Activated CD4-positive, alpha-beta T cell treated with anti-CD3 and anti-CD28 coated beads, Interleukin-2, amount 10 ng/mL, durations not matched to agents 7 days and 5 days (primary cell): ENCODE results near the gene CCDC158. TPM values are rescaled to one million over a fixed set of nuclear protein-coding genes. Genes with fewer than 3 reads are reported as not detected.
A peak's percentile ranks its signal among the peaks of the same experiment; 100 is the strongest.
"Not testable (repeated sequence)": the region's sequence is repeated elsewhere in the genome, so short reads cannot be mapped to it uniquely, and the experiment has no call there.

Experiments used
- CTCF ChIA-PET: fragments of 350-600 bp; sonication (Branson Sonifier 250); formaldehyde crosslinking; loops from one replicate; lab custom pipeline; 2021; ENCODE audit warnings: antibody characterized with exemption; lab: Charles Lee
- POLR2A ChIA-PET: fragments of 350-600 bp; sonication (Branson Sonifier 250); formaldehyde crosslinking; loops from one replicate; lab custom pipeline; 2021; ENCODE audit warnings: antibody characterized with exemption; lab: Charles Lee
- DNase-seq: peaks from one replicate; pipeline ENCODE4 v3.0.0-alpha.2; 2020
- H3K27ac Mint-ChIP-seq: one replicate; pipeline ENCODE4 v1.8.0; 2021; ENCODE audit warnings: mild to moderate bottlenecking, moderate library complexity, mixed read lengths
- H3K27me3 Mint-ChIP-seq: one replicate; pipeline ENCODE4 v1.8.0; 2021; ENCODE audit warnings: mixed read lengths
- H3K36me3 Mint-ChIP-seq: one replicate; pipeline ENCODE4 v1.8.0; 2021; ENCODE audit warnings: low read depth, mixed read lengths
- H3K4me1 Mint-ChIP-seq: one replicate; pipeline ENCODE4 v1.8.0; 2021; ENCODE audit warnings: mixed read lengths
- H3K4me3 Mint-ChIP-seq: one replicate; pipeline ENCODE4 v1.8.0; 2021; ENCODE audit warnings: mild to moderate bottlenecking, moderate library complexity, mixed read lengths
- H3K9me3 Mint-ChIP-seq: one replicate; pipeline ENCODE4 v1.8.0; 2021; ENCODE audit warnings: mixed read lengths
- total RNA-seq, 2 experiments: library from RNA; stranded (reverse); gene quantifications; one replicate each; pipeline ENCODE4 v1.2.3, GENCODE V29; 2021

CCDC158 gene
- not detected for total RNA-seq

GRCh38 chr4:76420762-76421581 lies at the start of gene CCDC158:
Gene CCDC158 (minus strand): TSS chr4:76421141. CDS start chr4:76403207, 17,934 bp downstream.
- CTCF ChIA-PET = interaction anchor here (0.6 to 0.8 kb wide), 2 partner anchors 689 to 1294 kb away, joined by 3 read pairs; no protein-coding TSS in a partner anchor
- POLR2A ChIA-PET = no interaction called here

DNA sequence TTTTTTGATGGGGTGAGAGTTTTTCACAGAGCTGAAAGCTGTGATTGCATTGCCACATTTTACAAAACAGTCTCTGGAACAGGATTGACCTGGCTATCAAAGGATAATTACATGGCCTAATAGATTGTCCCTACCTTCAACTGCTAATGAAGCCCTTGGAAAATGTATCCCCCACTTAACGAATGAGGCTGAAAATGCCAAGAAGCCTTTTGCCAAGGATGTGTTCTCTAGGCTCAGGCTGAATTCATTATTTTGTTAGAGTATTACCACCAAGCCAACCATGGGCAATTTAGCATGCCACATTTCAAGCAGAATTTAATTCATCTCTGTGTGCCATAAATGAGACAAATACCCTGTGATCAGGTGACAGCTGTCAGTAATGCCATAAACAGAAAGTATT lies 49.6 kb upstream of the CCDC158 start:
- H3K27me3 Mint-ChIP-seq = peaks cover 10% of the 10 kb centered on the region
- DNase-seq = no peak
- POLR2A ChIA-PET = no interaction called here
- no peaks in the 10 kb centered on the region for H3K4me1 Mint-ChIP-seq
- H3K9me3 Mint-ChIP-seq = no peaks in the 10 kb centered on the region
- no peak overlapping the region for H3K4me3 Mint-ChIP-seq
- CTCF ChIA-PET = interaction anchor here (0.6 kb wide), 1 partner anchor 1875 kb away, joined by 6 read pairs; no protein-coding TSS in a partner anchor
- H3K36me3 Mint-ChIP-seq = no peaks in the 10 kb centered on the region
- no peak overlapping the region for H3K27ac Mint-ChIP-seq

More at GRCh38 chr4:76420762-76421581, at the start of gene CCDC158:
- Mint-ChIP-seq H3K27ac (no peak within 1 kb of the TSS), H3K4me3 (peak within 1 kb of the TSS; percentile 57), H3K9me3 (no peaks in the 10 kb centered on the region), H3K36me3 (no peaks in the 10 kb centered on the region), H3K4me1 (peaks cover 10% of the 10 kb centered on the region), H3K27me3 (peaks cover 33% of the 10 kb centered on the region)
- DNase-seq = no peak

DNA sequence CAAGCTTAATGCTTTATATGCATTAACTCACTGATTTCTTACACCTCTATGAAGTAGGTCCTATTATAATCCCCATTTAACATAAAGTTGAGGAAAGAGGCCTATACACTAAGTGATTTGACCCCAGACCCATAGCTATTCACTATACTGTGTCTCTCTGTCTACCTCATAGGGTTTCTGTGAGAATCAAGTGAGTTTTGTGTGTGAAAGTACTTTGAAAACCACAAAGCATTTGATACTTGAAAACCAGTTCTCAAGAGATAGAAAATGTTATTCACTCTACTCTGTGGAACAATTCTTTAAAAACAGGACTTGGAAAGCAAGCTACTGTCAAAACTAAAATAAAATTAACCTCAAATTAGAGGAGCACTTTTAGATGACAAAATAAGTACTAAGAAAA lies 49.1 kb upstream of the CCDC158 start:
- Mint-ChIP-seq H3K9me3 (no peaks in the 10 kb centered on the region), H3K27me3 (peaks cover 8% of the 10 kb centered on the region), H3K4me3 (no peak overlapping the region), H3K4me1 (no peaks in the 10 kb centered on the region), H3K27ac (no peak overlapping the region), H3K36me3 (no peaks in the 10 kb centered on the region)
- POLR2A ChIA-PET = no interaction called here
- no peak for DNase-seq
- CTCF ChIA-PET = interaction anchor here (0.6 to 1.1 kb wide), 3 partner anchors 18 to 1876 kb away, joined by 3 to 6 read pairs (median 4); no protein-coding TSS in a partner anchor

- DNase-seq = no peak
- H3K27me3 Mint-ChIP-seq = no peaks in the 10 kb centered on the region
These were observed 42.6 kb upstream of the CCDC158 start for GRCh38 chr4:76463568-76463967.

DNA sequence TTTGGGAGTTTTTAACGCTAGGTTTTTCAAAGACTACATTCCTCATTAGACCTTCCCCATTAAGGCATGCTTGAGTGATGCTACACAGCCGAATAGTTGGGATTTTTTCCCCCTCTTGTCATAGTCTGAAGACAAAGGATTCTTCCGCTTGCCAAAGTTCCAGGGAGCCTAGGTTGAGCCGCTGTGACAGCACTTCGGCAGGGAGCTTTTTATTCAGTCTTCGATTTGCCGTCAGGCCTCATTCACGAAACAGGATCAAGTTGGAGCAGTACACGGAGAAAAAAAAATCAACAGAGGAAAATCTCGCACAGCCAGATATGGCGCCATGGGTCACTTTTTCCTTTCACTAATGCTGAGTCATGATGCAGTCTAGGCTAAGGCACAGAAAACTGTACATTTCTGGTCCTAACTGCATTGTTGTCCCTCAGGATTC lies 38.4 kb upstream of the CCDC158 start:
- H3K36me3 Mint-ChIP-seq = peaks cover 2% of the 10 kb centered on the region
- peaks cover 1% of the 10 kb centered on the region for H3K27me3 Mint-ChIP-seq
- H3K4me3 Mint-ChIP-seq = no peak overlapping the region
- no peak overlapping the region for H3K27ac Mint-ChIP-seq
- peaks cover 12% of the 10 kb centered on the region for H3K9me3 Mint-ChIP-seq
- ChIA-PET POLR2A (no interaction called here), CTCF (no interaction called here)
- H3K4me1 Mint-ChIP-seq = no peaks in the 10 kb centered on the region
- DNase-seq = no peak

More at GRCh38 chr4:76463568-76463967, 42.6 kb upstream of the CCDC158 start:
- Mint-ChIP-seq H3K4me1 (no peaks in the 10 kb centered on the region), H3K4me3 (no peak overlapping the region), H3K36me3 (peaks cover 2% of the 10 kb centered on the region), H3K9me3 (peaks cover 12% of the 10 kb centered on the region), H3K27ac (no peak overlapping the region)
- ChIA-PET POLR2A (no interaction called here), CTCF (interaction anchor here (0.7 kb wide), 1 partner anchor 1077 kb away, joined by 4 read pairs; no protein-coding TSS in a partner anchor)

- Mint-ChIP-seq H3K27ac (no peak overlapping the region), H3K36me3 (peaks cover 2% of the 10 kb centered on the region), H3K4me1 (no peaks in the 10 kb centered on the region), H3K27me3 (peaks cover 2% of the 10 kb centered on the region), H3K4me3 (no peak overlapping the region), H3K9me3 (peaks cover 11% of the 10 kb centered on the region)
- ChIA-PET POLR2A (no interaction called here), CTCF (no interaction called here)
- no peak for DNase-seq
These were observed 37.9 kb upstream of the CCDC158 start for GRCh38 chr4:76458825-76459224.

- H3K27me3 Mint-ChIP-seq = peaks cover 6% of the 10 kb centered on the region
- H3K36me3 Mint-ChIP-seq = peaks cover 2% of the 10 kb centered on the region
- no peaks in the 10 kb centered on the region for H3K4me1 Mint-ChIP-seq
- peaks cover 7% of the 10 kb centered on the region for H3K9me3 Mint-ChIP-seq
- ChIA-PET POLR2A (no interaction called here), CTCF (no interaction called here)
- no peak for DNase-seq
- no peak overlapping the region for H3K4me3 Mint-ChIP-seq
- H3K27ac Mint-ChIP-seq = no peak overlapping the region
These were observed 37.4 kb upstream of the CCDC158 start for GRCh38 chr4:76458297-76458696.

- H3K36me3 Mint-ChIP-seq = no peaks in the 10 kb centered on the region
- peaks cover 6% of the 10 kb centered on the region for H3K27me3 Mint-ChIP-seq
- CTCF ChIA-PET = interaction anchor here (0.9 kb wide), 1 partner anchor 9 kb away, joined by 3 read pairs; no protein-coding TSS in a partner anchor
- H3K9me3 Mint-ChIP-seq = peaks cover 3% of the 10 kb centered on the region
- DNase-seq = no peak
- POLR2A ChIA-PET = no interaction called here
- H3K4me3 Mint-ChIP-seq = no peak overlapping the region
- H3K4me1 Mint-ChIP-seq = no peaks in the 10 kb centered on the region
- H3K27ac Mint-ChIP-seq = no peak overlapping the region
These were observed 36.9 kb upstream of the CCDC158 start for GRCh38 chr4:76457885-76458284.

GRCh38 chr4:76454073-76454472 lies 33.1 kb upstream of the CCDC158 start:
- H3K4me3 Mint-ChIP-seq, POLR2A ChIA-PET, CTCF ChIA-PET, H3K27ac Mint-ChIP-seq, H3K4me1 Mint-ChIP-seq, DNase-seq, H3K9me3 Mint-ChIP-seq, H3K36me3 Mint-ChIP-seq: not testable (repeated sequence)
- H3K27me3 Mint-ChIP-seq = peaks cover 17% of the 10 kb centered on the region

GRCh38 chr4:76453232-76453631 lies 32.3 kb upstream of the CCDC158 start:
- no peak overlapping the region for H3K27ac Mint-ChIP-seq
- ChIA-PET CTCF (no interaction called here), POLR2A (no interaction called here)
- peaks cover 17% of the 10 kb centered on the region for H3K27me3 Mint-ChIP-seq
- DNase-seq = no peak
- no peak overlapping the region for H3K4me3 Mint-ChIP-seq
- H3K36me3 Mint-ChIP-seq = no peaks in the 10 kb centered on the region
- no peaks in the 10 kb centered on the region for H3K9me3 Mint-ChIP-seq
- H3K4me1 Mint-ChIP-seq = no peaks in the 10 kb centered on the region

DNA sequence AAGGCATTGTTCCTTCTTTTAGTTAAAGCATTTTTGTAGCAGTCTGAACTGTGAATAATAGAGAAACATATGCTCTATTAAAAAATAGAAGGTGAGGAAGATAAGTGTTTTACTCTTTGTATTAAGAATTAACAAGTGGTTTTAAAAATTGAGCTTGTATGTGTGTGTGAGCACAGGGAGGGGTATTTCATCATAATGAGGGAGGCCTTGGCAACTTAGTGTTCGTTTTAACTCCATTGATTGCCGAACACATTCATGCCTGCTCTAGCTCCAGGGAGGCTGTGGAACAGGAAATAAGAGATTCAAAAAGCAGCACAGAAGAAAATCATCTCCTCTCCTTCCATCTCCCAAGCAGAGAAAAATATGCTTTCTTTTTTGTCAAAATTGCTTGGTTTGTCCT lies 28.9 kb upstream of the CCDC158 start:
- H3K4me1 Mint-ChIP-seq = no peaks in the 10 kb centered on the region
- CTCF ChIA-PET = no interaction called here
- H3K27me3 Mint-ChIP-seq = peaks cover 17% of the 10 kb centered on the region

GRCh38 chr4:76449362-76449767 lies 28.4 kb upstream of the CCDC158 start:
- ChIA-PET CTCF (no interaction called here), POLR2A (no interaction called here)
- no peak for DNase-seq
- Mint-ChIP-seq H3K27ac (no peak overlapping the region), H3K4me1 (no peaks in the 10 kb centered on the region), H3K9me3 (no peaks in the 10 kb centered on the region), H3K27me3 (peaks cover 16% of the 10 kb centered on the region), H3K36me3 (no peaks in the 10 kb centered on the region), H3K4me3 (no peak overlapping the region)

More for the DNA sequence above, 28.9 kb upstream of the CCDC158 start:
- DNase-seq = no peak
- Mint-ChIP-seq H3K36me3 (no peaks in the 10 kb centered on the region), H3K27ac (no peak overlapping the region), H3K9me3 (no peaks in the 10 kb centered on the region), H3K4me3 (no peak overlapping the region)
- POLR2A ChIA-PET = no interaction called here

DNA sequence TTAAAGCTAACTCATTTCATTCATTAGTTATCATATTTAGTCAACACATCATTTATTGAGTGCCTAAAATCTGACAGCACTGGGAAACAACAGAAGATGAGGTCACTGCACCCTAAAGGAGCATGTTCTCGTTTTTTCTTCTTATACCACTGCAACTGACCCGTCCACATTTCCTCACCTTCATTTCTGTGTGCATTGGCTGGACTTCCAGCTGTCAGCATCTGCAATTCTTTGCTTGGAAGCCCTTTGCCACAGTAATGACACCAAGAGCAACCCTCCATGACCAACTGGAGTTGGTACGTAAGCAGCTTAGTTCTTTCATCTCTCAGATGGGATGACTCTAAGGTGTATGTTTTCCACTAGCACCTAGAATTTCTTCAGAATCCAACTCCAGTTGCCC lies 27.3 kb upstream of the CCDC158 start:
- no peak overlapping the region for H3K4me3 Mint-ChIP-seq
- H3K9me3 Mint-ChIP-seq = no peaks in the 10 kb centered on the region
- no peak for DNase-seq
- H3K27ac Mint-ChIP-seq = no peak overlapping the region
- H3K4me1 Mint-ChIP-seq = no peaks in the 10 kb centered on the region
- ChIA-PET POLR2A (no interaction called here), CTCF (no interaction called here)
- H3K27me3 Mint-ChIP-seq = peaks cover 11% of the 10 kb centered on the region
- H3K36me3 Mint-ChIP-seq = no peaks in the 10 kb centered on the region
